ENCODE results near the gene SCNN1B. TPM values are rescaled to one million over a fixed set of nuclear protein-coding genes. Genes with fewer than 3 reads are reported as not detected.

Gene SCNN1B
- total and polyA plus RNA-seq, 2 of the 13 experiments (the other 11 are each of a cell fraction or from before 2014, with no cell fraction given), result not detected

DNA sequence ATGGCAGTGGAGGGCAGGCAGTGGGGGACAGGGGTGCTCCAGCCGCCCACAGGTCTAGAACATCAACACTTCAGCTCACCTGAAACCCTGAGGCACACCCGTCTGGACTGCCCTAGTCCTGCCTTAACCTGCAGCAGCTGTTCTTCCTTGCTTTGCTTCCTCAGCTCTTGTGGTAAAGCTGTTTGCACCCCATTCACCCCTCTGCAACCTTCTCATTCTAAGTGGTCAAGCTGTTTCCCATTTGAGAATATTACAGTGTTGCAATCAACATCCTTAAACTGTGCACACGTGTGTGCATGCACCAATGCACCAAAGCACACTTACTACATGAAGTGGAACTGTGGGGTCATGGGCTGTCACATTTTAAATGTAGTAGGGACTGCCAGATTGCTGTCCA is 32.4 kb downstream of the SCNN1B start:
- Histone ChIP-seq H4K20me1 (ENCODE audit: insufficient read depth, low read length) (no peaks in the 10 kb centered on the region), H3K36me3 (replicated peaks in 1 of 2; ENCODE audit: control insufficient read depth in 1 of 2, insufficient read depth in 2 of 2, low read length in 2 of 2) (no peaks in the 10 kb centered on the region), H3K79me2 (ENCODE audit: insufficient read depth, low read length) (no peaks in the 10 kb centered on the region), H3K4me3 (replicated peaks in 1 of 3; ENCODE audit: insufficient read depth in 1 of 3, low read depth in 2 of 3, low read length in 3 of 3) (no peak overlapping the region), H3K9ac (ENCODE audit: insufficient read depth, low read depth, low read length) (no peak overlapping the region), H3K4me2 (ENCODE audit: low read depth, low read length) (no peak overlapping the region), H3K9me3 (ENCODE audit: low read length) (no peaks in the 10 kb centered on the region), H2AFZ (ENCODE audit: low read length) (no peak overlapping the region), H3K27me3 (ENCODE audit: control insufficient read depth in 1 of 2, insufficient read depth in 2 of 2, low read length in 2 of 2) (peaks cover 0 to 10% of the 10 kb centered on the region in 2 experiments; a peak in 2 of 5 replicates), H3K27ac (ENCODE audit: extremely low read length, insufficient read depth, low read length) (no peak overlapping the region), H3K4me1 (ENCODE audit: insufficient read depth, low read length) (no peaks in the 10 kb centered on the region)
- ATAC-seq (no peak; the same call in 2 of the 3 replicates), DNase-seq (ENCODE audit: low spot score) (no peak), FAIRE-seq (no peak)
- in situ Hi-C loops (cut with HindIII; ENCODE audit: extremely low pct_ligation_motif_present, low pct_unique_long_range_greater_than_20kb), result no loop called here
- WGBS (ENCODE audit: low lambda C conversion rate), result 6% methylated on average over 3 of the region's 3 CpGs
- ChIA-PET CTCF (ENCODE audit: low intra/inter-chr PET ratio, low total read pairs) (no interaction called here), POLR2A (no interaction called here)
- BruUV-seq (replicated peaks), result no TSS peak
- intact Hi-C loops (cut with micrococcal nuclease; ENCODE audit: unreplicated experiment), result no loop called here
- TF ChIP-seq ZFP36 (IDR thresholded peaks at IDR 0.05; ENCODE audit: borderline replicate concordance, low read depth, low read length, partially characterized antibody) (no peak), GATA4 (IDR thresholded peaks at IDR 0.05; ENCODE audit: borderline replicate concordance, low read depth) (no peak), CHD2 (IDR thresholded peaks at IDR 0.05; ENCODE audit: low read depth, low read length) (no peak), NONO (IDR thresholded peaks at IDR 0.05) (no peak), NONO (CRISPR knock-in tag; conservative IDR thresholded peaks at IDR 0.05) (no peak), NFYC (CRISPR knock-in tag; IDR thresholded peaks at IDR 0.05) (no peak)
- TF ChIP-seq, protein P1, sequence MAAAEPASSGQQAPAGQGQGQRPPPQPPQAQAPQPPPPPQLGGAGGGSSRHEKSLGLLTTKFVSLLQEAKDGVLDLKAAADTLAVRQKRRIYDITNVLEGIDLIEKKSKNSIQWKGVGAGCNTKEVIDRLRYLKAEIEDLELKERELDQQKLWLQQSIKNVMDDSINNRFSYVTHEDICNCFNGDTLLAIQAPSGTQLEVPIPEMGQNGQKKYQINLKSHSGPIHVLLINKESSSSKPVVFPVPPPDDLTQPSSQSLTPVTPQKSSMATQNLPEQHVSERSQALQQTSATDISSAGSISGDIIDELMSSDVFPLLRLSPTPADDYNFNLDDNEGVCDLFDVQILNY (CRISPR knock-in tag; conservative IDR thresholded peaks at IDR 0.05), result no peak

DNA sequence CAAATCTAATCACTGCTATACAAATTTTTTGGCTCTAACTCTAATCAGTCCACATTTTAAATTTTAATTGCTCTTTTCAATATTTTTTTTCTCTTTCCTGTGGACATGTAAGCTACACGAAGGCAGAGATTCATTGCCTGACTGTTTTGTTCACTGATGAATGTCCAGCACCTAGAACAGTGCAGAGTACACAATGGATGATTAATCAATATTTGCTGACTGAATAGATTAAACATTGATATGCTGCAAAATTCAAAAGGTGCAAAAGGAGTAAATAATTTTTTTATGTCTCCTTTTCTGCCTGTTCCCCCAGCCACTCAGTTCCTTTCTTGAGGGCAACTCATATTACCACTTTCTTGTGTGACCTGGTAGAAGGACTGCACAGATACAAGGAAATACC is 32.8 kb downstream of the SCNN1B start:
- no peaks in the 10 kb centered on the region for H3K79me2 ChIP-seq (ENCODE audit: insufficient read depth, low read length)
- intact Hi-C loops (cut with micrococcal nuclease; ENCODE audit: unreplicated experiment), result no loop called here
- FAIRE-seq, result no peak
- H3K9ac ChIP-seq (ENCODE audit: insufficient read depth, low read depth, low read length), result no peak overlapping the region
- no peaks in the 10 kb centered on the region for H3K36me3 ChIP-seq (replicated peaks in 1 of 2; ENCODE audit: control insufficient read depth in 1 of 2, insufficient read depth in 2 of 2, low read length in 2 of 2)
- BruUV-seq (replicated peaks), result no TSS peak
- DNase-seq (ENCODE audit: low spot score), result no peak
- no peak overlapping the region for H2AFZ ChIP-seq (ENCODE audit: low read length)
- no peak overlapping the region for H3K4me3 ChIP-seq (replicated peaks in 1 of 3; ENCODE audit: insufficient read depth in 1 of 3, low read depth in 2 of 3, low read length in 3 of 3)
- 1% methylated on average over 1 of the region's 1 CpG for WGBS (ENCODE audit: low lambda C conversion rate)
- CTCF ChIA-PET (ENCODE audit: low intra/inter-chr PET ratio, low total read pairs), result no interaction called here
- POLR2A ChIA-PET, result no interaction called here
- TF ChIP-seq KAT2B (IDR thresholded peaks at IDR 0.05; ENCODE audit: borderline replicate concordance, low read depth, low read length), result peak; percentile 47; the same call in 1 of the 2 replicates
- peak in 1 of 2 experiments; percentile 61; a peak in 2 of 4 replicates for TF ChIP-seq MAFK (conservative IDR thresholded peaks at IDR 0.05 in 1 of 2, IDR thresholded peaks at IDR 0.05 in 1 of 2; ENCODE audit: low read length in 2 of 2)
- TF ChIP-seq RORA (CRISPR knock-in tag; IDR thresholded peaks at IDR 0.05), result no peak
- peak; percentile 47; the same call in 1 of the 2 replicates for TF ChIP-seq MAFF (IDR thresholded peaks at IDR 0.05; ENCODE audit: low read depth, low read length)
- H3K27ac ChIP-seq (ENCODE audit: extremely low read length, insufficient read depth, low read length), result no peak overlapping the region
- no peaks in the 10 kb centered on the region for H3K9me3 ChIP-seq (ENCODE audit: low read length)
- in situ Hi-C loops (cut with HindIII; ENCODE audit: extremely low pct_ligation_motif_present, low pct_unique_long_range_greater_than_20kb), result no loop called here
- no peaks in the 10 kb centered on the region for H3K4me1 ChIP-seq (ENCODE audit: insufficient read depth, low read length)
- H3K27me3 ChIP-seq (ENCODE audit: control insufficient read depth in 1 of 2, insufficient read depth in 2 of 2, low read length in 2 of 2), result peaks cover 0 to 10% of the 10 kb centered on the region in 2 experiments; a peak in 2 of 5 replicates
- no peaks in the 10 kb centered on the region for H4K20me1 ChIP-seq (ENCODE audit: insufficient read depth, low read length)
- ATAC-seq, result no peak
- no peak overlapping the region for H3K4me2 ChIP-seq (ENCODE audit: low read depth, low read length)

Data from HepG2 (cell line).